HCEC 1CT (cell line): ENCODE measurements around the gene COL20A1.

ENCODE experiments used
- DNase-seq: peaks from one replicate; pipeline ENCODE4 v3.0.0-alpha.2; 2017

The COL20A1 gene

DNA sequence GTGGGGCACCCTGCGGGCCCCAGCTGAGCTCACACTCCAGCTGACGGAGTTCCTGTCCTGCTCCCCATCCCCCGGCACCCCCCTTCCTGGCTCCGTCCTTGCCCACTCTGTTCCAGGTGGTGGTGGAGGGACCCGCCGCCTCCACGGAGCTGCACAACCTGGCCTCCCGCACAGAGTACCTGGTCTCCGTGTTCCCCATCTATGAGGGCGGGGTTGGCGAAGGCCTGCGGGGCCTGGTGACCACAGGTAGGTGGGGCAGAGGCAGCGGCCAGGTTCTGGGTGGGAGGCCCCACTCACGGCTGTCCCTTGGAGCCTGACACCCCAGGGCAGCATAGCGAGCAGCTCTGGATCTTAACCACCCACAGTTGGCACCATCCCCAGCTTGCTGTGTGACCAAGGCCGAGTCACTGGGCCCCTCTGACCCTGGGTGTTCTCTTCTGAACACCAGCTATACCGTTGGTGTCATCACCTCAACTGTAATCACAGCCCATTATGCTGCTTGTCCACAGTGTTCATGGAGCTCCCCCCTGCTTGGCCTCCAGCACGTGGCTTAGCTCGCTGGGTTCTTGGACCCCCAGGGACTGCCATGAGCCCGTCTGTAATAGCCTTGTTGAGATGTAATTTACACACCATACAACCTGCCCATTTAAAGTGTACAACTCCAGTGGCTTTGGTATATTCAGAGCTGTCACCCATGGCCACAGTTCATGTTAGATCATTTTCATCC, 17.4 kb downstream of the COL20A1 start:
- no peak for DNase-seq

DNA sequence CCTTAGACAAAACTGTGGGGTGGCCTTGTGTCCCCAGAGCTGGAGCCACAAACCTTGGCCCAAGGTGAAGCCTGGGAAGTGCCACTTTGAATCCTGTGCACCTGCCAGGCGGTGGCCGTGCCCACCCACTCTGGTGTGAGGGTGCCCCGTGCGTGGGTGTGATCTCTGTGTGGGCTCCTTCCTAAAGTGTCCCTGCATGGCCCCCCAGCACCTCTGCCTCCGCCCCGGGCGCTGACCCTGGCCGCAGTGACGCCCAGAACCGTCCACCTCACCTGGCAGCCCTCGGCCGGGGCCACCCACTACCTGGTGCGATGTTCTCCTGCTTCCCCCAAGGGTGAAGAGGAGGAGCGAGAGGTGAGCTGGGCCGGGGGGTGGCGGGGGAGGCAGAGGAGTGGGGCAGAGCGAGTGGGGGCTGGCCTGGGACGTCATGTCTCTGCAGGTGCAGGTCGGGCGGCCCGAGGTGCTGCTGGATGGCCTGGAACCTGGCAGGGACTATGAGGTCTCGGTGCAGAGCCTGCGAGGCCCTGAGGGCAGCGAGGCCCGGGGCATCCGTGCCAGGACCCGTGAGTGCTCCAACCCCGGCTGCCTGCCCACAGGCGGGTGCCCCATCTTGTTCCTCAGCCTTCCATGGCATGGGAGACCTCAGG, 18.3 kb downstream of the COL20A1 start:
- DNase-seq = no peak

DNA sequence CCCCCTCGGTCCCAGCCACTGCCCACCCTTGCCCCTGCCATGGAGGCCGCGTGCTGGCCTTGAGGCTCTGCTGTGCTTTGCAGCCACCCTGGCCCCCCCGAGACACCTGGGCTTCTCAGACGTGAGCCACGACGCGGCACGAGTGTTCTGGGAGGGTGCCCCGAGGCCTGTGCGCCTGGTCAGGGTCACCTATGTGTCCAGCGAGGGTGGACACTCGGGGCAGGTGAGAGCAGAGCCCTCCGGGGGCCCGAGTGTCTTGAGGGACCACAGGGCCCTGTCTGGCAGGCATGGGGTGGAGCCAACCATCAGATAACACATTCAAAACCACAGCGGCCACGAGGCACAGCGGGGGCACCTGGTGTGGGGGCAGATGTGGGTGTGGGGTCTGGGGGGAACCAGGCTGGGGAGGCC, 18.9 kb downstream of the COL20A1 start:
- no peak for DNase-seq

DNA sequence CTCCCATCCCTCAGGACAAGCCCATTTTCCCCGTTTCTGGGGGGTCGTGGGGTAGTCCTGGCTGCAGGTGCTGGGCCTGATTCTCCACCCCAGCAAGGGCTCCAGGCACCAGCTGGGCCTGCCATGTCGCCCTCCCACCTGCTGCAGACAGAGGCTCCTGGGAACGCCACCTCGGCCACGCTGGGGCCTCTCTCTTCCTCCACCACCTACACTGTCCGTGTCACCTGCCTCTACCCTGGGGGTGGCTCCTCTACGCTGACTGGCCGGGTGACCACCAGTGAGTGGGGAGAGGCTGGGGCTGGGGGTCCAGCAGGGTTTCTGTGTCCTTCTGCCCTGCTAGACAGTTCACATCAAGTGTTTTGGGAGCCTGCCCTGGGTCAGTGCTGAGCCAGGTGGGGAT, 19.3 kb downstream of the COL20A1 start:
- DNase-seq = no peak

DNA sequence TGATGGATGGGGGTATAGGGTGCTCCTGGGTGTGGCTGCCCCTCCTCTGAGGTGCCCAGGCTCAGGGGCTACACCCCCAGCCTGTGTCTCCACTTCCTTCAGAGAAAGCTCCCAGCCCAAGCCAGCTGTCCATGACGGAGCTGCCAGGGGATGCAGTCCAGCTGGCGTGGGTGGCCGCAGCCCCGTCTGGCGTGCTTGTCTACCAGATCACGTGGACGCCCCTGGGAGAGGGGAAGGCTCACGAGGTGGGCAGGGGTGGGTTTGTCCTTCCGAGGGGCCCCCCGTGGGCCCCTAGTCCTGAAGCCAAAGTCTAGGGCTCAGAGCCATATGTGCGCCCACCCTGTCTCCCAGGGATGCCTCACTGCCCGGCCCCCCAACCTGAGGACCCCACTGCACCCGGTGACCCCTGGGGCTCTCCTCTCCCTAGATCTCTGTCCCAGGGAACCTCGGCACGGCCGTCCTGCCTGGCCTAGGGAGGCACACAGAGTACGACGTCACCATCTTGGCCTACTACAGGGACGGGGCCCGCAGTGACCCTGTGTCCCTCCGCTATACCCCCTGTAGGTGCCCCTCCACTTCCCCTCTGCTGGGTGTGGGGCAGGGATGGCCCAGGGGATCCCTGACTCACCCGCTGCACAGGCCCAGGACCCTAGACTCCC, 19.8 kb downstream of the COL20A1 start:
- no peak for DNase-seq

DNA sequence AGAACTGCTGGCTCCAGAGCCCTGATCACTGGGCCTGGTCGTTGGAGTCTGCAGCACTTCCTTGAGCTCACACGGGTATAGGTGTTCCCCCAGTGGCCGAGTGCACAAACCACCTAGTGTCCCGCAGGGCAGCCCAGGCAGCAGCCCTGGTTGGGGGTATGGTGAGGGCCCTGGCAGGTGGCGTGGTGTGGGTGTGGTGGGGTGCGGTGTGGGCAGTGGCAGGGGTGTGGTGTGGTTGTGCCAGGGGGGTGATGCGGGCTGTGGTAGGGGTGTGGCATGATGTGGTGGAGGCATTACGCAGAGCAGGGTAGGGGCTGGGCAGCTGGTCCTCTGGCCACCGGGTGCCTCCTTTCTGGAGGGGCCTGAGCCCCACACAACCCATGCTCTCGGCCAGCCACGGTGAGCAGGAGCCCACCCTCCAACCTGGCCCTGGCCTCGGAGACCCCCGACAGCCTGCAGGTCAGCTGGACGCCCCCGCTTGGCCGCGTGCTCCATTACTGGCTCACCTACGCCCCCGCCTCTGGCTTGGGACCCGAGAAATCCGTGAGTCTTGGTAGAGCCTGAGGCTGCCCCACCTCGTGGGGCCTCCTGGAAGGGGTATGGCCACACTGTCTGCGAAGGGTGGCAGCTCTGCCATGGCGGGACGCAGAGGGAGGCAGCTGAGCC, 20.5 kb downstream of the COL20A1 start:
- no peak for DNase-seq

DNA sequence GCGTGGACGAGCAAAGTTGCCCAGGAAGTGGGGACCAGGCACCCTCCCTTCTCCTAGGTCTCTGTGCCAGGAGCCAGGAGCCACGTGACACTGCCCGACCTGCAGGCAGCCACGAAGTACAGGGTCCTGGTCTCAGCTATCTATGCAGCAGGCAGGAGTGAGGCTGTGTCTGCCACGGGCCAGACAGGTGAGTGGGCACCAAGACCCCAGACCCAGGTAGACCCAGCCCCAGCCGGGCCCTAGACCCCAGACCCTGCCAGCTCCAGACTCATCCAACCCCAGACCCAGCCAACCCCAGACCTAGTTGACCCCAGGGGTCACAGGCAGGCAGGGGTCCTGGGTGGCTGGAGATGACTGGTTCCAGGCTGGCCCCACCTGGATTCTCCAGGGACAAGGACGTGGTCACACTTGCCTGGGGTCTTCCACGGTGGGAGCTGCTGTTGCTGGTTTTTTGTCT, 21.1 kb downstream of the COL20A1 start:
- no peak for DNase-seq

DNA sequence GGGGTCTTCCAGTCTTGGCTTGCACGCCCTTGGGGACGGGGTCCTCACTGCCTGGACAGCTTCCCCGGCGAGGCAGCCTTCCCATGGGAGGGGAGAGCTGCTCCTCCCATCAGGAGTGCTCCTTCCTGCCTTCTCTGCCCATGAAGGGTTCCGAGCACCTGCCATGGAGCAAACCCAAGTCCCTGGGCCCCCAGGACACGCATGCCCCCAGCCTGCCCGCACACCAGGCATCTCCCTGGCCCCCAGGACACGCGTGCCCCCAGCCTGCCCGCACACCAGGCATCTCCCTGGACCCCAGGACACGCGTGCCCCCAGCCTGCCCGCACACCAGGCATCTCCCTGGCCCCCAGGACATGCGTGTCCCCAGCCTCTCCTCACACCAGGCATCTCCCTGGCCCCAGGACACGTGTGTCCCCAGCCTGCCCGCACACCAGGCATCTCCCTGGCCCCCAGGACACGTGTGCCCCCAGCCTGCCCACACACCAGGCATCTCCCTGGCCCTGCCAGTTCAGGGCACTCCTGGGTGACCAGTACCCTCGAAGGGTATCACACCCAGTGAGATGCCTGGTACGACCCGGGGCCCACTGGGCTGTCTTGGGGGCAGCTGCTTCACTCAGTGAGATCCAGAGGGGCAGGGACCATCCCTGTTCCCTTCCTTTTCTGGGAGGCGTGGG, 21.7 kb downstream of the COL20A1 start:
- DNase-seq = no peak

DNA sequence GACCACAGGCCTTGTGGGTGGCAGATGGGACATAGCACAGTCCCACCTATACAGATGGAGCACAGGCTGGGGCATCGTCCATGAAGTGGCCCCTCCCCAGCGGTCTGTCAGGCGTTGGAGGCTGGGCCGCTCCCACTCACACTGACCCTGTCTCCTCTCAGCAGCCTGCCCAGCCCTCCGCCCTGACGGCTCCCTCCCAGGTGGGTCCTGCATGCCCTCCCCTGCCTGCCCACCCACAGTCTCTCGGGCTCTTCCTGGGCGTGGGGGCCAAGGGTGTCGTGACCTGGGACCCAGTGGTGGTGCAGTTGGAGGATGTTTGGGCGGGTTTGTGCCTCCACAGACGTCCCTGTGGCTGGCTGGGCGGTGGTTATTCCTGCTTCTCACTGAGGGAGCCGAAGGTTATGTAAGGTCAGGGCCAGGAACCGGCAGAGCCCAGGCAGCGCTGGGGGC, 22.3 kb downstream of the COL20A1 start:
- DNase-seq = no peak

DNA sequence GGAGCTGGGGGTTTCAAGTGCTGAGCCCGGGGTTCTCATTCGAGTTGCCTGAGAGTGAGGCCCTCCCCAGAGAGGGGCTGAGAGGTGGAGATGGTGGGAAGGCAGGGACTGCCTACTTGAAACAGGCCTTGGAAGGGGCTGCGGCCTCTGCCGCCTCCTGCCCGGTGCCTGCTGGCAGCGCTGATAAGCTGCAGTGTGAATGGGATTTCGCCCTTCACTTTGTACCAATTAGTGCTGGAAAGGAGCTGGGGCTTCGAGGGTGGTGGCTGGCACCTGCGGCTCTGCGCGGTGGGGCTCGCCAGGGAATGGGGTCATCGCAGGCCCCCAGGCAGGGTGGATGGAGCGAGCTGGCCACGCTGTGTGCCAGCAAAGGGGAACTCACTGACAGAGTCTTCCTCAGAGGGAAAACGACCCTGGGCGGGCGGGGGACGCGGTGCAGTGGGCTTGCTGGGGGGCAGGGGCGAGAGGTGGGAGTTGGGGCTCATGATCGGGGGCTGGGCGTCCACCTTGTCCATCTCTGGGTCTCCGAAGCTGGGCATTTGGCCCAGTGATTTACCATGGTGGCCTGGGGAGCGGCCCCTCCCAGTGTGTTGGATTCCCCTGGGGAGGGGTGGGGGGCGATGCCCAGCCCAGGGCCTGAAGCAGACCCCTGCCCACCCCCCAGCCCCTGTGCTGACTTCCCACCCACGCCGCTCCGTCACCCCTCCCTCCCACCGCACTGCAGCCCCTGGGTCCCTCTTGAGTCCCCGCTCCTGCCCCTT, 22.9 kb downstream of the COL20A1 start:
- no peak for DNase-seq

DNA sequence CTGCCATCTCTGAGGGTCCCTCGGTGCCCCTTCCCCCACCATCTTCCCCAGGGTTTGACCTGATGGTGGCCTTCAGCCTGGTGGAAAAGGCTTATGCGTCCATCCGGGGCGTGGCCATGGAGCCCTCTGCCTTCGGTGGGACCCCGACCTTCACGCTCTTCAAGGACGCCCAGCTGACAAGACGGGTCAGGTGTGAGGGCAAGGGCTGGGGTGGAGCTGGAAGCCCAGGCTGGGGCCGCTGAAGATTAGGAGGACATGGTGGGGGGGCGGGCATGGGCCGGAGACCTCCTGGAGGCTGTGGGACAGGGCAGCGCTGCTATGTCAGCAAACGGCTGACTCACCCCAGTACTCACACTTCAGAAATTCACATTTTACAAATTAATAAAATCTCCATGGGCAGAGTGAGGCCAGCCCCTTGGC, 23.5 kb downstream of the COL20A1 start:
- no peak for DNase-seq

DNA sequence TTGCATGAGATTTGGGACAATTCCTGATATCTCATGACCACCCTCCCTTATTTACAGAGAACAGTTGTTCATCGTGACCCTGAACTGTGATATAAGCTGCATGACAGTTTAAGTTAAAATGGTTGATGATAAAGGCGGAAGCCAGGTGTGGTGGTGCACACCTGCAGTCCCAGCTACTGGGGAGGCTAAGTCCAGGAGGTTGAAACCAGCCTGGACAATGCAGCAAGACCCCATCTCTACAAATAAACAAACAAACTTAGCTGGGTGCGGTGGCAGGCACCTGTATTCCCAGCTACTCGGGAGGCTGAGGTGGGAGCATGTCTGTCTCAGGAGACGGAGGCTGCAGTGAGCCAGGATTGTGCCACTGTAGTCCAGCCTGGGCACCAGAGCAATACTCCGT, 24.1 kb downstream of the COL20A1 start:
- DNase-seq = no peak

DNA sequence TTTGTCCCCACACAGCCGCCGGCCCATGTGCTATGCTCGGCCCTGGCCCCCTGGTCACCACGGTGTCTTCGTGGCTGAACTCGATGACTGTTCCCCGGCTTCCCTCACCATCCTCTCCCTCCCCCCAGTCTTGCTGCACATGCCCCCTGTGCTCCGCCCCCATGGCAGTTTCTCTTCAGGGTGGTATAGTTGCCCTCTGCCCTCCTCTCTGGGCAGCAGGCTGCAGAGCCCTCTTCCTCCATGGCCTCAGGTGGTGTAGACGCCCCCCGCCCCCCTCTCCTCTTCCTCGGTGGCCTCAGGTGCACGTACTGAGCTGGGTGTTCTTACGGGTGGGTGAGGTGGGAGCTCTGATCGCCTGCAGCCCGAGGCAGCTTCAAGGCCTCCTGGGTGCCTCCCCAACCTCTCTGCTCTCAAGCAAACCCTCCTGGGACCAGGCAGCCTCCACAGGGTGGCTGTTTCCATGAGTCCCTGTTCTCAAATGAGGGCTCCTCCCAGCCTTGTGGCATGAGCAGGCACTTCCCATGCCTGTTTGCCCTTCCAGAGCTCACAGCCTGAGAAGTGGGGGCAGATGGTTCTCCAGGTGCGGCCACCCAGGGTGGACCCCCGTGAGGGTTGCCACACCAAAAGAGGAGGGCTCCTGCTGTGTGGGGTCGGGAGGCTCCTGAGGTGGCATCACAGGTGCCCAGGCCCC, 24.8 kb downstream of the COL20A1 start:
- no peak for DNase-seq

DNA sequence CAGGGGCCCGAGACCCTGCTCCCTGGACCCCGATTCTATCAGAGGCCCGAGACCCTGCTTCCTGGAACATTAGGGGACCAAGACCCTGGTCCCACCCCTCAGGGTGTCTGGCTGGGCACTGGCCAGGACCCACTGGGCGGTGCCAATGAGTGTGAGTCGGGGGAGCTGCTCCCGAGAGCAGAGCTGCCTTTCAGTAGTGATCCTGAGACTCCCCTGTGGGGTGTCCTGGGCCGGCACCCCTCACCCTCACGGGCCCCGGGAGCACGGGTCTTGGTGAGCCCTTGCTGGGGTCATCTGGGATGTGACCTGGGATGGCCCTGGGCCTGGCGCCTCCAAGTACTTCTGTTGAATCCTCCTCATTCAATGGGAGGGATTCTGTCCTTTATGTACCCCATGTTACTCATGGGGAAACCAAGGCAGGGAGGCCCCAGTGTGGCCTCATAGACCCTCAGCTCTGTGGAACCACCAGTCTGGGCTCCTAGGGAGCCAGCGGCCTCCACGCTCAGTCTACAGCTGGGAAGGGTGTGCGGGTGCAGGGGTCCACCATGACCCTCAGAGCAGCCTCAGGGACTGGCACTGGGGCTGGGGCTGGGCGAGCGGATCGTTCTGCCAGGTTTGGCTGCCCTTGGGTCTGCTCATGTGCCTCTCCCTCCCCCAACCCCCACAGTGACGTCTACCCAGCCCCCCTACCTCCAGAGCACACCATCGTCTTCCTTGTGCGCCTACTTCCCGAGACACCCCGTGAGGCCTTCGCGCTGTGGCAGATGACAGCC, 25.6 kb downstream of the COL20A1 start:
- DNase-seq = no peak

DNA sequence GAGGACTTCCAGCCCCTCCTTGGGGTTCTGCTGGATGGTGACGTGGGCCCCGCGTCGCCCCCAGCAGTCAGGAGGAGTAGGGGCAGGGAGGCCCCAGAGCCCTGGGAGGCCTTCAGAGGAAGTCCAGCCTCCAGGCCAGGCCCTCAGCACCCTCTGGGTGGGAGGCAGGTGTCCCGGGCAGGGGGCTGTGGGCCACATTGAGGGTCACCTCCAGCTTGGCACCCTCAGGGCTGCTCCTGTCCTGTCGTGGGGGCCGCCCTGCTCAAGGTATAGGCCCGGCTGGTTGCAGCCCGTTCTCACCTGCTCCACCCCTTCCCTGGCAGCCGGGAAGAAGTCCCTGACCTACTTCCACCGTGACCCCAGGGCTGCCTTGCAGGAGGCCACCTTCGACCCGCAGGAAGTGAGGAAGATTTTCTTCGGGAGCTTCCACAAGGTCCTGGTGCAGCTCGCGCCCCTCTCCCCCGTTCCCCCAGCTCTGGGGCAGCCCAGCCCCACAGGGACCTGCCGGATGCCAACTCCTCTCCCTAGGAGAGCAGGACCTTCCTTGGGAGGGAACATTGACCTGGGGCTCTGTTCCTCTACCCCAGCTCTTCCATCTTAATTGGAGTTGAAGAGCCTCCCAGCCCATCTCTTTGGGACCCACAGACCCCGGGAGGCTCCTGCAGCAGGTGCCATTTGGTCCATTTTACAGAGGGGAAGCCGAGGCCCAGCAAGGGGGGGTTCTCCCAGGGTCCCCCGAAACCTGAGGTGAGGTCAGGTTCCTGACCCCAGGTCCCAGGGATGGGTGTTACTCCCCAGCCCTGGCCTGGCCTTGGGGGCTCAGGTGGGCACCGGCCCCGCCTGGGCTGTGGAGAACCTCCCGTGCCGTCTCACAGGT, 26.4 kb downstream of the COL20A1 start:
- no peak for DNase-seq

DNA sequence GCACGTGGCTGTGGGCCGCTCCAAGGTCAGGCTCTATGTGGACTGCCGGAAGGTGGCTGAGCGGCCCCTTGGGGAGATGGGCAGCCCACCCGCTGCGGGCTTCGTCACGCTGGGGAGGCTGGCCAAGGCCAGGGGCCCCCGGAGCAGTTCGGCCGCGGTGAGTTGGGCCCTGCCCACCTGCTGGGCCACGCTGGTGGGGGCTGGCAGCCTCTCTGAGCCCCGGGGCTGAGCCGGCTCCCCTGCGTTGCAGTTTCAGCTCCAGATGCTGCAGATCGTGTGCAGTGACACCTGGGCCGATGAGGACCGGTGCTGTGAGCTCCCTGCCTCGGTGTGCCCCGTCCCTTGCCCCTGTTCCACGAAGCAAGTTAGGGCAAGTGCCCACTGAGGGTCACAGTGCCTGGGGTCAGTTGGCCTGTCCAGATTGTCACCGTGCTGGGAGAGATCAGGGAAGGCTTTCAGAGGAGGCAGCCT, 27.1 kb downstream of the COL20A1 start:
- no peak for DNase-seq

DNA sequence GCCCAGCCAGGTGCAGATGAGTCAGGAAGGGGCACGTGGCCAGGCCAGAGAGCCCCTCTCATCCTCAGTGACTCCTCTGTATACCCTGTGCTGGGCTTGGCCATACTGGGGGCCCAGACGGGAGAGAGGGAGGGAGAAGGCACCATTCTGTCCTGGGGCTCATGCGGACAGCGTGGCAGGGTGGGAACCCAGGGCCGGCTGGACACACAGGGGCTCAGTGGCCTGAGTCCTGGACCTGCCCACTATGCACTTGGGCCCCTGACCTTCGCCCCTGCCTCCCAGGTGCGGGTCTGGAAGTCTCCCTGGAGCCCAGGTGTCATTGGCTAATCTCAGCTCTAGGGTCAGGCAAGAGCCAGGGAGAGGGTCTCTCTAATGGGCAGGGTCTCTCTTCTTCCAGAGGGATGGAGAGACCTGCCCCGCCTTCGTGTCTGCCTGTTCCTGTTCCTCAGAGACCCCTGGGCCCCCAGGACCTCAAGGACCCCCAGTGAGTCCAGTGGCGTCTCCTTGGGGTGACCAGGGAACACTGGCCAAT, 27.7 kb downstream of the COL20A1 start:
- no peak for DNase-seq

DNA sequence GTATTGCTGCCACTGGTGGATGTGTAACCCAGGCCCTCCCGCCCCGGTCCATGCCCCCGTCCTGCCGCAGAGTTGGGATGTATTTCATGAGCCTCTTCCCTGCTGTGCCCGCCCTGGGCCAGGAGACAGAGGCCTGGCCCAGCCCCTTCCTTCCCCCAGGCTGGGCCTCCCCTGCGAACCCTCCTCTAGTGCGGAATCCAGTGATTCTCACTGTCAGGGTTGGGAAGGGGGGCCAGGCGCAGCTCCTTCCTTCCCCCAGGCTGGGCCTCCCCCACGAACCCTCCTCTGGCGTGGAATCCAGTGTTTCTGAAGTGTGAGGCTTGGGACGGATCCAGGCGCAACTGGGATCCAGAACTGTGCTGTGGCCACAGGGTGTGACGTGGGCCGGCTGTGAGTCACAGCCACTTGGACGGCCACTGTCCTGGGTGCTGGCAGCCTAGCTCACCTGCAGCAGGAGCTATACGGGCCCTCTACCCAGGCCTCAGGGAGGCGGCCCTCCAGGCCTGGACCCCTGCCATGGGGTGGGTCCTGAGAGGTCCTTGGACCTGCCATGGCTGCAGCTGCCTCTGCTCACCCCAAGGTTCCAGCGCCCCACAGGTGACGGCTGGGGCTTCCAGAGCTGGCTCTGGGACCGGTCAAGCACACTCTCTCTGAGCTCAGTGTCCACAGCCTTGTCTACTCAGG, 28.3 kb downstream of the COL20A1 start:
- DNase-seq = no peak
